Hippocampal formation (tissue), 2 donors: ENCODE measurements around the gene IRAK4.
"Not testable (repeated sequence)": the region's sequence is repeated elsewhere in the genome, so short reads cannot be mapped to it uniquely, and the experiment has no call there.

Source experiments
- DNase-seq, 2 donors: peaks; one replicate each; lab custom pipeline; 2025; lab: John Stamatoyannopoulos, UW

The IRAK4 gene

DNA sequence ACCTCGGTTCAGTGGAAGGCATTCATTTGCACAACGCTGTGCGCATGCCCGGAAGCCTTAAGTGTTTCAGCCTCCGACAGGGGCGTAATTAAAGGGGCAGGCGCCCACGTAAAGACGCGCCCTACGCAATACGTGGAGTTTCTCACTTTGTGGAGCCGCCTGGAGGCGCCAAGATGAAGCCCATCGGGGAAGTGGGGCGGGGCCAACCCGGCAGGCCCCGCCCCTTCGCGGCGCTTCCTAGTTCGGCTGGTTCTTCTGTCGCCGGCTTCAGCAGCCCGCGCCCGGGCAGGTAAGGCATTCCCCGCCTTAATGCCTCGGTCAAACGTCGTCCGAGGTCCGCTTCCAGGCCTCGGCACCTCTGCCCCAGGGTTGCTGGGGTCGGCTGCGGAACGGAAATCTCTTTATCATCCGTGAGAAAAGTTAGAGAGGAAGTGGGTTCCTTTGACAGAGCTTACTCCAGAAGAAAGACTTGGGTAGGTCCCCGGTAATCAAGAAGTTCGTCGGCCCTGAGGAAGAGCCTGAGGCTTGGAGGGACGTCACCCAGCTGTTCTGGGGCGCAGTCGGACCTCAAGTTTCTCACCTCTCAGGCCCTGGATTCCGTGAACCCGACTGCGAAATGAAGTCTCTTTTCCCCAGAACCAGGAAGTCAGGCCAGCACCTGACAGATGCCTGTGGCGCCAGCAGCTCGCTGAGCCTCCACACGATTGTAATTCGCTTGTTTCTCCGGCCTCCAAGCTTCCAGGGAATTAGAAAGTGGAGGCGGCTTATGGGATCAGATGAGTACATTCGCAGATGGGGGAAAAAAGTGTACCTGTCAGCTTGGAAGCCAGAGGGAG lies at the start of gene IRAK4, which contains the start of gene PUS7L:
IRAK4 (plus strand) TSS at position 224 of the 836 bp plus-strand sequence. CDS start 9,161 bp downstream, outside the sequence.
PUS7L (minus strand) TSS at position 63 of the 836 bp plus-strand sequence. CDS start 3,545 bp downstream, outside the sequence.
- peak; percentile 90 to 93 for DNase-seq

GRCh38 chr12:43711348-43711747 lies 47.4 kb upstream of the IRAK4 start:
- DNase-seq = no peak

GRCh38 chr12:43722621-43723020 lies 36.1 kb upstream of the IRAK4 start:
- no peak for DNase-seq

DNA sequence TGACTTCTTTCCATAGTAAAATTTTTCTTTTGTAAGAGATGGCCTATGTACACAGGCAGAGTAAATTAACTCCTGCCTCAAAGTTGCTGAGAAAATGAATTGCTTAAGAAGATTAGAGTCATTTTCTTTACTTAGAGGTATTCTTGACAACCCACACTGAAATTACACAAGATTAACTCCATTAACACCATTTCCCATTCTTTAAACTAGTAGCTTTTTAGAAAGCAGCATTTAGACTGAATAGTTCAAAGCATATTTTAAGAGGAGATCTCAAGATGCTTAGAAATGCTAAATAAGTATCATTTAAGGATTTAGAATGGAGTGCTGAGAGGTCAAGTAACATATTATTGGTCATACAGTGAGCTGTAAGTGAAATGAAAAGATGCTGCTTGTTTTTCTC lies 35.6 kb upstream of the IRAK4 start:
- DNase-seq = no peak

DNA sequence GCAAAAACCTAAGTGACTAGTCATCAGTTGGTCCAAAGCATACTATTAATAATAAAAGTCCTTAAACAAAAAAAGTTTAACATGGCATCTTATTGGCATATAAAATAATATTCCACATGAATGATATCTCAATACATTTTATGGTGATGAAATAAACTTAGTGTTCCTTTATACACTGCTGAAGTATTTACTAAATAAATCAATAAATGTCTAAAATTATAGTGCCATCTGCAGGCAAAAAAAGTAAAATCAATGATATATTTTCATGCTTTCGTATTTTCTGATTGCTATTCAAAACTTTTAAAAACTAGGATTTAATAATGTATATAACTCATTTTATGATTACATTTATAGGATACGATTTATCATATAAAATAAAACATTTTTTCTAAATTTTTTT lies 30.6 kb upstream of the IRAK4 start:
- no peak for DNase-seq

DNA sequence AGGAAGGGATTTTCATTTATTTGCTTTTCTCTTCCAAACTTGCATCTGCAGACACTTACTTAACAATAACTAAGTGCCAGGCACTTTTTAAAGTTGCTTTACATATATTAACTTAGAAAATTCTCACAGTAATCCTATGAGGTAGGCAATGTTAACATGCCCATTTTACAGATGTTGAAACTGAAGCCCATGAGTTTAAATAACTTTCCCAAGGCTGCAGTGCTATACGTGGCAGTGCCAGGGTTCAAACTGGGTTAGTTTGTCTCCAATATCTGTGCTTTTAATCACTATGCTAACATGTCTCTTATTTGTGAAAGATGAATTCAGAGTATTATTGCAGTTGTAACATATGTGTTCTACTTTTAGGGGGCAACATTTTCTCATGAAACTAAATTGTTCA lies 30.1 kb upstream of the IRAK4 start:
- no peak for DNase-seq

DNA sequence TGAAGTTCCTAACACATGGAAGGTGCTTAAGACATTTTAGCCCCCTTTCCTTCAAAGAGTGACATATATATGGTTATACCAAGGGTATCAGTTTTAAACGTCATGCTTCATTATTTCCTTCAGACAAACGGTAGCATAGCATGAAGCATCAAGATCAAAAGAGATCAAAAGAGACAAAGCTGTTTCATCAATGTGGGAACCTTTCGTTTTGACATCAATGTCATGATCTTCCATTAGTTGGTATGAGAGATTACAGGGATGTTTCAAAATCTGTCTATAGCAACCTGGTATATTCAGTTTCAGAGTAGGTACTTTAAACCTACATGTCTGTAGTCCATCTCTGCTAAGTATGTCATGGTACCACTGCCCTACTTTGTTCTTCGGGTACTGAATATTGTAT lies 28.5 kb upstream of the IRAK4 start:
- no peak for DNase-seq

DNA sequence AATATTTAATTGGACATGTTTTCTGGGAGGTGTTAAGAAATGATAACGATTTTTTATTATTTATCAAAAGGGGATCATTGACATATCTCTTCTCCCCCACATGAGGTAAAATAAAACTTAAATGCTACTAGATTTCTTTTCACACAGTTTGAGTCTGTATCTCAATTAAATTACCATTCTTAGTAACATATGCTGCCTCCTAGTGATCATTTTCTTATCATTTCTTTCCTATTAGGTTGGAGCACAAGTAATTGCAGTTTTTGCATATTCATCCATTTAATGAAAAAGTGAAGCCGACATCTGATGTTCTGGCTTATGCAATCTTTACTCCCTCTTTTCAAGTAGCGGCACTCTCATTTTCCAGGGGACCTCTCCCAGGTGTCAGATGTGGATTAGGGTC lies 25.1 kb upstream of the IRAK4 start:
- DNase-seq = no peak

DNA sequence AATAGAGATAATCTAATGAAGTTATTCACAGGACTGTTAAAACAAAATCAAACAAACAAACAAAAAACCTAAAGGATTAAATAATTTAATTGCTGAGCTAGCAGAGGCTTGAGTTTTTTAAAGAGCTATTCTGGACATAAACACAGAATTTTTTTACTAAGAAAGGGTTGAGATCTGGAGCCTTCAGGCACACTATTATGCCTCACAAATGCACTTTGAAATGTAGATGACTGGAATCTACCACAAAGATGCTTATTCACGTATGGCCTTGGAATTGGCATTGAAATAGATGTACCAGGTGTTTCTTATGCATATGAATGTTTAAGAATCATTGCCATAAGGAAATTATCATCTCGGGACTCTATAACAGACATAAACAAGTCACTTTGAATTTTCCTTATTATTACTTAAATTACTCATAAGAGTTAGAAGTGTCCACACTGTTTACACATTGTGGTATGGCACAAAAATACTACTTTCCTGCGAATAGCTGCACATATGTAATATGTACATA lies 21.8 kb upstream of the IRAK4 start:
- no peak for DNase-seq

- no peak for DNase-seq
These were observed 21.1 kb upstream of the IRAK4 start for GRCh38 chr12:43737646-43738045.

- no peak for DNase-seq
These were observed 18.1 kb upstream of the IRAK4 start for GRCh38 chr12:43740511-43741100.

DNA sequence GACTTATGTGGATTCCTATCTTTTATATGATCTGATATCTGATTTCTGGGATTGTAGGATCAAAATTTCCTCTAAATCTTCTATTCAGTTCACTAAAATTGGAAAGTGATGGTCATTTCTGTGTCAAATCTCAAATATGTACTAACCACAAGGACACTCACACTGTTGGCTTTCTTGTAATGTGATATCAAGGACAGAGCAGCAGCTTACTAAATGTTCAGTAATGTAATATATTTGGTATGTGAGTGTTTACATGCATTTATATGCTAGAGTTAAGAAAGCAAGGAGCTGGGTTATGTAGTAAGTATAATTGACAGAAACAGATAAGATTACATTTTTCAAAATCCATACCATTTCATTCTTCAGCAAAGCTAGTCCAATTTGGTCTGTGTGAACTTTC lies 16.6 kb upstream of the IRAK4 start:
- no peak for DNase-seq

DNA sequence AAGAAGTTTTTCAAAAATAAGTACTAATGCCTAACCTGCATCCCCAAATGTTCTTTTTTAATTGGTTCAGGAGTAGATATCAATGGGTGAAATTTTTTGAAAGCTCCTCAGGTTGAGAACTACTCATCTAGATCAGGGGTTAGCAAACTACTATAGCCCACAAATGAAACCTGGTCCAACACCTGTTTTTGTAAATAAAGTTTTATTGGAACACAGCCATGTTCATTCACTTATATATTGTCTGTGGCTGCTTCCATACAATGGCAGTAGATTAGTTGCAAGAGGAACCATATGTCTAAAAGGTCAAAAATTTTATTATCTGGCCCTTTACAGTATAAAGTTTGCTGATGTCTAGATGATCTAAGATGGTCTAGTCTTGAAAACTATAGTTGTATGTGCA lies 13.9 kb upstream of the IRAK4 start:
- no peak for DNase-seq

- no peak for DNase-seq
These were observed 9.7 kb upstream of the IRAK4 start for GRCh38 chr12:43749016-43749415.

- DNase-seq = no peak
These were observed 7.9 kb upstream of the IRAK4 start for GRCh38 chr12:43750814-43751213.

GRCh38 chr12:43751360-43751759 lies 7.4 kb upstream of the IRAK4 start:
- not testable (repeated sequence) for DNase-seq

DNA sequence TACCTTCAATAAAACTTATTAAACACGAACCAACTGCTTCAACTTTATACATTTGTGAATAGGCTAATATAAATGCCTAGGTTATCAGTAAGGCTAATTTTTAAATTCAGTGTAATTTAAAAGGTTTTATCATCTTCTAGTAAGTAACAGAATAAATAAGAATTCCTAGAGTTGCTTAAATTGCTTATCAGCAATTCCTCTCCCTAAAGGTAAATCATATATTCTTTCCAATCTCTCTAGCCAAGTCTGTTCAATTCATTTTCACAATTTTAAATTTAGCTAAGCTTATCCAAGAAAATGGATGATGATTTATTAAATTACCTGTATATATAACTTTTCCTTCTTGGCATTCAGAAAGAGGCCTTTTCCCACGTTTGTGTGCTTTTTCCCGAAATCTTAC lies 4.7 kb upstream of the IRAK4 start:
- no peak for DNase-seq

- peak in 1 of 2 donors; percentile 33 for DNase-seq
These were observed 464 bp upstream of the IRAK4 start for GRCh38 chr12:43758247-43758727.

DNA sequence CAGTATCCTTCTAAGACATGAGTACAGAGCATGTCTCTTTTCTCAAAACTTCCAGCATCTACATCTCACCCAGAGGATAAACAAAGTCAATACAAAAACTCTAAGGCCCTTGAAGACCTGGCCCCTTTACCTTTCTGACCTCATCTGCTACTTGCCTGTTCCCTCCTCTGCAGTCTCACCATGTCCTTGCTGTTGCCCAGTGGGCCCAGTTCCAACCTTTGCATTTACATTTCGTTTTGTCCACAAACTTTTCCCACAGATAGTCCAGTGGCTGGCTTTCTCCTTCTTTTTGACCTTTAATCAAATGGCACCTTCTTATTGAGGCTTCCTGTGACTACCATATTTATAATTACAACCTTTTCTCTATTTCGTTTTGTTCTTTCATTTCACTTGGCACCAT lies 1.6 kb downstream of the IRAK4 start:
- no peak for DNase-seq

DNA sequence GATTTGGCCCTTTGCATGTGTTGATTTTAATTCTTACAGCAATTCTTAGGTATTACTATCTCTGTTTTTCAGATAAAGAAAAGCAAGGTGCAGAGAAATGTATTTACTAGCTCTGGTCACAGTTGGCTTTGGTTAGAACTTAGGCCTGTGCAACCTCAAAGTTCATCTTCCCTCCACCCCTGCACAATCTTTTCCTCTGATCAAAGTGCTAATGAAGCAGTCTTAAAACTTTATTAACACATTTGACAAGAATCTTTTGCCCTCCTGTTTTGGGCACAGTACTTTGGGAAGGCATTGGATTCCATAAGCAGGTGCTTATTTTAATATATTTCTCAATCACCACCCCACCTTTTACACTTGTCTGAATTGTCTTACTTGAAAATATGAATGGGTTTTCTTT lies 2.7 kb downstream of the IRAK4 start:
- DNase-seq = no peak

- DNase-seq = no peak
These were observed 3.8 kb downstream of the IRAK4 start for GRCh38 chr12:43762596-43762995.

DNA sequence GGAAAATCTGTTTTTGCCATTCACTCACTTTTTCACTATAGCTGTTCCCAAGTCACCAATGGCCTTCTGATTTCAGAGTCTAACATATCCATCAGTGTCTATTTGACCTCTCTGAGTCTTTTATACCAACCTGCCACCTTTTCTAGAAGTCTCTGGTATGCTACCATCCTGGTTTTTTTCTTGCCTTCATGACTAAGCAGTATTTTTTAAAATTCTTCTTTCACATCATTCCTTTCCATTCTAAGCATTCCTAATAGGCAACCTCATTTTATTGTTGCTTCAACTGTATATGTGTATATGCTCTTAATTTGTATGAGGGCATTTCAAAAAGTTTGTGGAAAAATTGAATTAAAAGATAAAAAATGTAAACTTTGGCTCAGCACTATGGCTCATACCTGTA lies 5.0 kb downstream of the IRAK4 start:
- no peak for DNase-seq

DNA sequence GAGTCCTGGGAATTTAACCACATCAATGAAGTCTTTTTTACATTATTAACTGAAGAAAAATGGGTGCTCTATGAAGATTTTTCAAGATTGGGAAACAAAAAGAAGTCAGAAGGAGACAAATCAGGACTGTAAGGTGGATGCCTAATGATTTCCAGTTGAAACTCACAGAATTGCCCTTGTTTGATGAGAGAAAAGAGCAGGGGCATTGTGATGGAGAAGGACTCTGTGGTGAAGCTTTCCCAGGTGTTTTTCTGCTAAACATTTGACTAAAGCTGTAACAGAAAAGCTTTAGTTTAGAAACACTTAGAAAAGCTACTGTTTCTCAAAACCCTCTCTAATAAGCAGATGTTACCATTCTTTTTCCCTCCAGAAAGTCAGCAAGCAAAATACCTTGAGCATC lies 5.8 kb downstream of the IRAK4 start:
- DNase-seq = no peak
